Vagina (tissue), 2 donors: ENCODE results near the gene CPM. TPM values are rescaled to one million over a fixed set of nuclear protein-coding genes. Genes with fewer than 3 reads are reported as not detected.

Experiments
- DNase-seq, 2 donors: peaks; one replicate each; pipeline ENCODE4 v3.0.0-alpha.2; 2017; ENCODE audit errors: extremely low spot score in 2 of 2
- H3K27ac ChIP-seq: fragments of 200-600 bp; sonication (generic); one replicate; pipeline ENCODE4 v1.5.1; 2019
- H3K27me3 ChIP-seq: fragments of 200-600 bp; sonication (generic); one replicate; pipeline ENCODE4 v1.5.1; 2019
- H3K36me3 ChIP-seq, 2 donors: fragments of 200-600 bp; sonication (generic); one replicate each; pipeline ENCODE4 v1.5.1; 2017 to 2019
- H3K4me1 ChIP-seq: fragments of 200-600 bp; sonication (generic); one replicate; pipeline ENCODE4 v1.5.1; 2019
- H3K4me3 ChIP-seq, 2 donors: fragments of 200-600 bp; sonication (generic); 1 replicate in 1 of 2; 2 replicates in 1 of 2; pipeline ENCODE4 v1.5.1; 2016 to 2019
- H3K9me3 ChIP-seq: fragments of 200-600 bp; sonication (generic); one replicate; pipeline ENCODE4 v1.5.1; 2019
- CTCF ChIP-seq, 3 experiments: fragments of 450-650 bp in 2 of 3; fragments of 200-600 bp in 1 of 3; sonication (generic) in 1 of 3; IDR thresholded peaks; one replicate each; pipeline ENCODE4 v1.5.1; 2017 to 2019; ENCODE audit warnings: antibody characterized with exemption in 3 of 3, mild to moderate bottlenecking in 2 of 3, moderate library complexity in 2 of 3
- POLR2A ChIP-seq, 2 donors: fragments of 450-650 bp; IDR thresholded peaks; one replicate each; pipeline ENCODE4 v1.6.1; 2017; ENCODE audit warnings: antibody characterized with exemption in 2 of 2, mild to moderate bottlenecking in 2 of 2, moderate library complexity in 2 of 2
- POLR2AphosphoS5 ChIP-seq, 2 donors: sonication (generic); formaldehyde crosslinking; IDR thresholded peaks; one replicate each; pipeline ENCODE4 v1.9.0; 2017; ENCODE audit warnings: antibody characterized with exemption in 2 of 2, mild to moderate bottlenecking in 2 of 2, low read depth in 1 of 2; ENCODE audit not compliant: insufficient read depth in 1 of 2
- intact Hi-C: fragments of 100-400 bp; cut with DNase I; formaldehyde crosslinking; loops from one replicate; pipeline ENCODE4 v1.15.1; 2023
- total RNA-seq: library from RNA; depleted of rRNA; stranded (reverse); fragments of >200 nt; gene quantifications from one replicate; pipeline ENCODE4 v1.2.3, GENCODE V29; 2016

Gene CPM
- total RNA-seq, 1 donor from 2014 or later, result 35.4 TPM

- TF ChIP-seq POLR2AphosphoS5 (IDR thresholded peaks at IDR 0.05; ENCODE audit: insufficient read depth in 1 of 2, low read depth in 1 of 2) (no peak), CTCF (IDR thresholded peaks at IDR 0.05) (no peak), POLR2A (IDR thresholded peaks at IDR 0.05) (no peak)
- intact Hi-C loops, result no loop called here
- Histone ChIP-seq H3K4me3 (no peak overlapping the region), H3K4me1 (no peaks in the 10 kb centered on the region), H3K27me3 (no peaks in the 10 kb centered on the region), H3K36me3 (no peaks in the 10 kb centered on the region), H3K9me3 (no peaks in the 10 kb centered on the region), H3K27ac (no peak overlapping the region)
- no peak for DNase-seq
Observed at GRCh38 chr12:68950511-68950910, 17.5 kb upstream of the CPM start.

GRCh38 chr12:68945255-68945654 lies 12.3 kb upstream of the CPM start:
- TF ChIP-seq POLR2AphosphoS5 (IDR thresholded peaks at IDR 0.05; ENCODE audit: insufficient read depth in 1 of 2, low read depth in 1 of 2), result no peak
- no peak for TF ChIP-seq POLR2A (IDR thresholded peaks at IDR 0.05)
- TF ChIP-seq CTCF (IDR thresholded peaks at IDR 0.05), result no peak
- no peak for DNase-seq
- Histone ChIP-seq H3K9me3 (no peaks in the 10 kb centered on the region), H3K27ac (no peak overlapping the region), H3K4me3 (no peak overlapping the region), H3K36me3 (no peaks in the 10 kb centered on the region), H3K4me1 (no peaks in the 10 kb centered on the region), H3K27me3 (no peaks in the 10 kb centered on the region)
- intact Hi-C loops, result no loop called here

- intact Hi-C loops, result no loop called here
- DNase-seq, result no peak
- Histone ChIP-seq H3K36me3 (no peaks in the 10 kb centered on the region), H3K9me3 (no peaks in the 10 kb centered on the region), H3K4me1 (no peaks in the 10 kb centered on the region), H3K27me3 (no peaks in the 10 kb centered on the region), H3K4me3 (no peak overlapping the region), H3K27ac (no peak overlapping the region)
- TF ChIP-seq POLR2A (IDR thresholded peaks at IDR 0.05) (no peak), CTCF (IDR thresholded peaks at IDR 0.05) (no peak), POLR2AphosphoS5 (IDR thresholded peaks at IDR 0.05; ENCODE audit: insufficient read depth in 1 of 2, low read depth in 1 of 2) (no peak)
Observed at GRCh38 chr12:68944296-68945076, 11.5 kb upstream of the CPM start.

- no peaks in the 10 kb centered on the region for H3K27me3 ChIP-seq
- no peak overlapping the region for H3K4me3 ChIP-seq
- no peaks in the 10 kb centered on the region for H3K9me3 ChIP-seq
- H3K4me1 ChIP-seq, result no peaks in the 10 kb centered on the region
- no peaks in the 10 kb centered on the region for H3K36me3 ChIP-seq
- DNase-seq, result no peak
- TF ChIP-seq CTCF (IDR thresholded peaks at IDR 0.05) (no peak), POLR2A (IDR thresholded peaks at IDR 0.05) (no peak), POLR2AphosphoS5 (IDR thresholded peaks at IDR 0.05; ENCODE audit: insufficient read depth in 1 of 2, low read depth in 1 of 2) (no peak)
- no peak overlapping the region for H3K27ac ChIP-seq
- intact Hi-C loops, result no loop called here
Observed at GRCh38 chr12:68943848-68944247, 10.9 kb upstream of the CPM start.

GRCh38 chr12:68940731-68941130 lies 7.8 kb upstream of the CPM start:
- Histone ChIP-seq H3K27ac (no peak overlapping the region), H3K36me3 (no peaks in the 10 kb centered on the region), H3K4me3 (no peak overlapping the region), H3K4me1 (no peaks in the 10 kb centered on the region), H3K27me3 (no peaks in the 10 kb centered on the region), H3K9me3 (no peaks in the 10 kb centered on the region)
- intact Hi-C loops, result no loop called here
- DNase-seq, result no peak
- TF ChIP-seq POLR2AphosphoS5 (IDR thresholded peaks at IDR 0.05; ENCODE audit: insufficient read depth in 1 of 2, low read depth in 1 of 2), result no peak
